NCI-H2107 (cell line): Measurements from ENCODE around the gene SYNRG.
"Not testable (repeated sequence)": the region's sequence is repeated elsewhere in the genome, so short reads cannot be mapped to it uniquely, and the experiment has no call there.

Source experiments
- DNase-seq: peaks from one replicate; lab custom pipeline; 2025; lab: John Stamatoyannopoulos, UW

SYNRG gene

GRCh38 chr17:37543637-37544052 lies 65.6 kb downstream of the SYNRG start:
- no peak for DNase-seq

DNA sequence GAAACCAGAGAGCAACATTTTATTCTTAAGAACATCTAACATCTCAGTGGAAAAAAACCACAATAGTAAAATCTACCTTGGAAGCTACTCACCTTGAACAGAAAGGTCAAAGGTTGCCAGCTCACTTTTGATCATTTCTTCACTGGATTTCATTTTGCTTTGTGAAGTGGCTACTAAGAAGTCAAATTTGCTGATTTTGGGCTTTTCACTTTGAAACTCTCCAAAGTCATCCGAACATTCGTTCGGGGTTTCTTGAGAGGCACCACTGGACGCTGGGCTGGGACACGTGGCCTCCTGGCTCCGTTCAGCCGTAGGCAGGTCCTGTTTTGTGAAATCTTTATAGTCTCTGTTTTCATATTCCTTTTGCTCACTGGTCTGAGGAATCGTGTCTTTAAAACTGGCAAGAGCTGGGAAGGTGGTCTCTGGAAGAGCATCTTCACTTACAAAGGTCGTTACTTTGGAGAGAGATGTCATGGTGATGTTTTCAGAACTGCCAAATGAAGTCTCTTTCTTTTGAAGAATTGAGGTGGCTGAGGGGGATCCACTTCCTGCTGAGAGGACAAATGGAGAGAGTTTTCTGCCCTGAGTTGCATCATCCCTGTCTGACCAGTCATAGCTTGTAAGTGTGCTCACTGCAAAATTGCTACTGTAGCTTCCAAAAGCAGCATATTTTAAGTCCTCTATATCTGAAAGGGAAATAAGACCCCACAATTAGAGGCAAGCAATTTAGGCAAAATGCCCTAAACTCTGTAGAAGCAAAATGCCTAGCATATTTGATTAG lies 67.1 kb downstream of the SYNRG start:
- no peak for DNase-seq

GRCh38 chr17:37538981-37539659 lies 70.1 kb downstream of the SYNRG start:
- DNase-seq = no peak

DNA sequence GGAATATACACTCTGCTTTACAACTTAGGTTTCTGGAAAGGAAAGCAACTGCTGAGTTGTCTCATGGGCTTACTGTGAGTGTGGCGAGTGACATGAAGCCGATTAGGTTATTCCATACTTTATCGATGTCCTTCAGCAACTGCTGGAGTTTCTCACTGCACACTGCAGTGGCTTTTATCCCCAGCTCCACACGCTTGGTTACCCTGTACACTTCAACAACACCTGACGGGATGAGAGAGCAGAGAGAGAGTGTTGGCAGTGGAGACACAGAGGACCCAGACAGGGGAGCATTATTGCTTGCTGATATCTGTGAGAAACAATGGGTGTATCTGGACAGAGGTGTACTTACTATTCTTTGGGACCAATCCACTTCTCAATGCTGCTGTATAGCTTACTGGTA lies 73.3 kb downstream of the SYNRG start:
- no peak for DNase-seq

- DNase-seq = no peak
These were observed 76.5 kb downstream of the SYNRG start for GRCh38 chr17:37532756-37533155.

DNA sequence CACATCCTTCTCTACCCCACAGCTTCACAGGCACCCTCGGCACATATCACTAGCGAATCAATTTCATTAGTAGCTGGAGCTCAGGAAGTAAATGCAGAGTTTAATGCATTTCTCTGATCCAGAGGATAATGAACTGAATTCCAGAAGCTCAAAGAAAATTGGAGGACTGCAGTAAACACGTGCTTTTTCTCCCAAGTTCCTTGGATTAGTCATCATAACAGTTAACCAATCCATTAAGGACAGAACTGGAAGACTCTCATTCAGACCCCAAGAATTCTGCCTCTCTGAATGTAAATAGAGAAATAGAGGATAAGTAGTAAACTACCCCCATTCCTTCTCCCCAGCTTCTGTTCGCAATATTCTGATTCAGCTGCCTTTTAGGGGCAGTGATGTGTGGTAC lies 78.8 kb downstream of the SYNRG start:
- DNase-seq = no peak

DNA sequence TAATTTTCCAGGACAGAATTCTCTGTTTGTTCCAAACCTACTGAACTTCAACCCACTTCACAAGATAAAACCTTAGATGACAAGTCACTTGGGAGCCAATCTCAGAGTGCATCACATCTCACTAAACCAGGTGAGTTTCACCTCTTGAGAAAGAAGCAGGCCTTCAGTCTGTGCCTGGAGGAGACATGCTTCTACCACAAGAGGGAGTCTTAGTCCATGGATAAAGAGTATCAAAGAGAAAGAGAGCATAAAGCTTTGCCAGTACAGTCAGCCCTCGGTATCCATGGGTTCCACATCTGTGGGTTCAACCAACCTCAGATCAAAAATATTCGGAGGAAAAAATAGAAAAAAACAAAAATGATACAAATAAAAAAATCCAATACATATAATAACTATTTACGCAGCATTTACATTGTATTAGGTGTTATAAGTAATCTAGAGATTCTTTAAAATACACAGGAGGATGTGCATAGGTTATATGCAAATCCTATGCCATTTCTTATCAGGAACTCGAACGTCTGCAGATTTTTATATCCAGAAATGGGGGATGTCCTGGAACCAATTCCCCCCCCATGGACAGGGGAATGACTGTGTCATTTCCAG lies 81.9 kb downstream of the SYNRG start:
- DNase-seq = no peak

DNA sequence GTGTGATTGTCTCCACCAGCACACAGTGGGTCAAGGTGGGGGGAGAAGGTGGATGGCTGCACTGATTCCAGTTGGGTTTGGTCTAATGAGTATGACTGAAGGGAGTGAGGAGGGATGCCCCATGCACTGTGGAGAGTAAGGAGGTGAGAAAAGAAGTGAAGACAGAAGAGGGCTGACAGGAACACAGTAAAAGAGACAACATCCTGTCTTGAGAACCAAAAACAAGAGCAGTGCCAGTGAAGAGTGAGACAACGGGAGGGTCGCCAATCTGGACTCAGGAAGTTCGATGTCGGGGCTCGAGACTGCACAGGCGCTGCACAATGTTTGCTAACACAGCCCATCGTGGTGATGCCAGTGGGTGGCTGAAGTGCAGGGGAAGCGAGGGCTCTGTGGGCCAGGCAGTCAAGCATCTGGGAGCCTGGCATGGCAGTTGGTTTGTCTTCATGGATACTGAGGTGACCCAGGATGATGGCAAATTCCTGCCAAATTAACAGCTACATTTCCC lies 85.5 kb downstream of the SYNRG start:
- no peak for DNase-seq

DNA sequence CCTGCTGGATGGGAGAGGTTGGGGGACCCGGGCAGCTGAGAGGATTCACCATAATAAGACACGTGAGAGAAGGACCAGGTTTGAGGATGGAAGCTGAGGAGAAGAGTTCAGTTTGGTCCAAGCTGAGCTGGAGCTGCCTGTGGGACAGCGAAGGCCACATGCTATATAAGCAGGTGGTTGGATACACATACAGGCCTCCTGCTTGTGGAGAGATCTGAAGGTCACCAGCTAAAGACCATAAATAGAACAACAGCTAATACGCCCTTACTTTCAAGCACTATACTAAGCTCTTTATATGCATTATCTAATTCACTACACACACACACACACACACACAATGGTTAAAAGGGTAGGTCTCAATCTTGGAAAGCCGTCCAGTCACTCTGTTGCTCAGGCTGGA lies 87.4 kb downstream of the SYNRG start:
- DNase-seq = no peak

DNA sequence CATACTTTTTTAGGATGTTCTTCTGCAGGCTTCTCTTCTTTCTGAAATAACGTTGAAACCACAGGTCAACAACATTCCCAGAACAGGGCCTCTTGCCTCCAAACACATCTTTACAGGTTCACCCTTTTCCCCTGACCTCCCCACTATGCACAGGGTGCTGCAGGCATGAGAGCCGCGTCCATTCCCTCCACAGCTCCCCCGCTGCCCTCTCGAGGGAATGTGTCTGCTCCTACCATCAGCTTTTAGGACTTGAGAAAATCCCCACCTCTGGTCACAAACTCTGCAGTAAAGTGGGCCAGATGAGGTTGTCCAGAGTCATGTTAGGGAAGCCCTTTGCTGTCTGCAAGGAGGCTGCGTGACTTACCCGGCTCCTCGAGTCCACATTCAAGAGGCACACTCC lies 89.0 kb downstream of the SYNRG start:
- no peak for DNase-seq

DNA sequence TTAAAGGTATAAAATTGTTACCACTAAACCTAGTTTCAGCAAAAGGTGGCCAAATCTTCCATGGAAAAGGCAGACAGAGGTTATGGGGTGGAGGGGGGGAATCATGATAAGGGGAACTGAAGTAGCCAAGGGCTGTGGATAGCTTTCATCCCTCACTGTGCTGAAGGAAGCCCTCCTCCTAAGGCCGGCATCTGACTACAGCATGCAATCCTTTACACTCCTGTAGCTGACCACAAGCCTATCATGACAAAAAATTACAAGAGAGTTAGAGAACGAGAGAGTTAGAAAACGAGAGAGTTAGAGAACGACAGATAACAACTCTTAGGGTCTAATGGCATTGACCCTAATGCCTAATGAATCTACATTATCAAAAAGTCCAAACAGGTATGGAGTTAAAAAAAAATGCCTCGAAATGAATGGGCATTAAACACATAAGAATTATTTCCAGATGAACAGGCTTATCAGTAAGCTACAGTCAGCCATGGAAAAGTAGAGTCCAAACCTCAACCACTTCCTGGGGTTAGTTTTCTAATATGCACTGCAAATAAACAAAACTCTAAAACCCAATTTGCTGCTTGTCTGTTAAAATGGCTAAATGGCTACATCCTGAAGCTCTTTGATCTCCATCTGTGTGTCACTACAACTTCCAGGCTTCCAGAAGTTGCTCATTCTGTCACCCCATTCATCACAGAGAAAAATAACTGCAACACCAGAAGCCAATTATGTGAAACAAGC lies 89.8 kb downstream of the SYNRG start:
- DNase-seq = no peak

DNA sequence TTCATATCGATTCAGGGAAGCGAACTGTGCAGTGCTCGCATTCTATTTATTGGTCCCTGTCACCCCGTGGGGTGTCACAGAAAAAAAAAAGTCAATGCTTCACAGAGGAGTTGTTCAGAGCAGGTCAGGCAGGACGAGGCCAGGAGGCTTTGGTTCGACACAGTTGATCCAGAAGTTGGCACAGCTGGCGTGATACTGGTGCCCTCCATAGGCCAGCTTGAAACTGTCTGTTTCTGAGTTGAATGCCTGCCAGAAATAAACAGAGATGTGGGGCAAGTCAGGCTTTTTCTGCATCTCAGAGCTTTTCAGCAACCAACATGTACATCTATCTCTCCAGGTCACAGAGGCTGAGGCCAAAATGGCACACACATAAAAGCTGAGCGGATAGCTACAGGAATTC lies 90.4 kb downstream of the SYNRG start:
- no peak for DNase-seq

- DNase-seq = no peak
These were observed 91.3 kb downstream of the SYNRG start for GRCh38 chr17:37517881-37518280.

DNA sequence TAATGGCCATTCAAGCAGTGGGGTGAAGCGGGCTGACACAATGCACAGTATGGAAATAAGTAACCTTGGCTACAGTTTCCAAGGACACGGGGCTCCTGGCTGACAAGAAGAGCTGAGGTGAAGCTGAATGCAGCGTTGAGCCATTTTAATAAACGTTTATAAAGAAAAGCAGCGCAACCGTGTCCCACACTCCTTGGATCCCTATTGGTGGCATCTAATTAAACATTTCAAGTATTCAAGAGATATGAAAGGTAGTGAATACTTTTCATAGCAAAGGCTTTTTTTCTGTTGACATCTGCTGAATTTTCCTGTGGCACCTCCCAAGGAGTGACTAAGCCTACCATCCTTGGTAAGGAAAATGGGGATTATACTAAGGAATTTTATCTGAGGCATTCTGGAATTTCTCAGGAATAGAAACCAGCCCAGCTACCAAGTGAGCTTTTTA lies 93.1 kb downstream of the SYNRG start:
- DNase-seq = no peak

GRCh38 chr17:37513711-37514110 lies 95.5 kb downstream of the SYNRG start:
- DNase-seq = no peak

DNA sequence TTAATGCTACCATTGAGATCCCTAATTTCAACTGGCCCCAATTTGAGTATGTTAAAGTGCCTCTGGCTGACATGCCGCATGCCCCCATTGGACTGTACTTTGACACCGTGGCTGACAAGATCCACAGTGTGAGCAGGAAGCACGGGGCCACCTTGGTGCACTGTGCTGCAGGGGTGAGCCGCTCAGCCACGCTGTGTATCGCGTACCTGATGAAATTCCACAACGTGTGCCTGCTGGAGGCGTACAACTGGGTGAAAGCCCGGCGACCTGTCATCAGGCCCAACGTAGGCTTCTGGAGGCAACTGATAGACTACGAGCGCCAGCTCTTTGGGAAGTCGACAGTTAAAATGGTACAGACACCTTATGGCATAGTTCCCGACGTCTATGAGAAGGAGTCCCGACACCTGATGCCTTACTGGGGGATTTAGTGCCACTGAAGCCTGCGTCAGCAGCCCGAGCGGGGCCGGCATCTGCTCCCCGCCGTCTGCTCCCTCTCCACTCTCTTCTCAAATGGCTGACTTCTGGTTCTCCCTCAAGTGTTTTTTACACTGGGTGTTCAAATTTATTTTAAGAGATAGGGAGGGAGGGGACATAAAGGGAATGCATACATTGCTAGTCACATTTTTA lies 96.7 kb downstream of the SYNRG start:
- DNase-seq = no peak

GRCh38 chr17:37511642-37512041 lies 97.6 kb downstream of the SYNRG start:
- not testable (repeated sequence) for DNase-seq

DNA sequence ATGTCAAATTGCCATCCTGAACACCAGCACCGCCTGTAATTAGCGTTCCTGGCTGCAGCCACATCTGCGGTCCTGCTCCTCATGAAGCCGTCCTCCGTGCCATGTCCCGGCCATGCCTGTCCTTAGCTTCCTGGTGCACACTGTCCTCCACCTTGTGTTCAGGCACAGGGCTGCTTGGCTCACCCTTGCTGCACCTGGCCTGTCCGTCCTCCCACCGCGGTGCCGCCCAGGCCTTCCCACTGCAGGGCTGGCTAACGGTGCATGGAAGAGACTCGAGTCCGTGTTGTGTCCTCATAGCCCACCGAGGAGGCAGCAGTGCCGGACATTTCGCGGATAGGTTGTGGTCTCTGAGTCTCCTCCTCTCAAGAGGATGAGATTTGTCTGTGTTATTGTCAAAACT lies 99.2 kb downstream of the SYNRG start:
- no peak for DNase-seq

DNA sequence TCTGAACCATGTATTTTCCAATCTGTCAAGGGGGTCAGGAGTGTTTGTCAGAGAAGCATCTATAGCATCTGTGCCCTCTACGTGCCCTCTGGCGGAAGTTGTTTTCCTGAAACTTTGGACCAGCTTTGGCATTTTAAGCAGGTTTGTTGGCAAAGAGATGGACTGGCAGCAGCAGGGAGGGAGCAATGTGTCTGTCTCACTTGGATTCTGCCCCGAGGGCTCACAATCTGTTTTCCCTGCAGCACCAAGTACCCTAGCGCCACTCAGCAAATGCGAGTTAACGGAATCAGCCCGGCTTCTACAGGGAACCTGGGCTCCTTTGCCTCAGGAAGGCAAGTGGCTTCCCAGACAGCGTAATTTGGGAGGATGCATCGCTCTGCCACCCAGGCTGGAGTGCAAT lies 102.1 kb downstream of the SYNRG start:
- no peak for DNase-seq

- DNase-seq = no peak
These were observed 102.5 kb downstream of the SYNRG start for GRCh38 chr17:37506678-37507077.

DNA sequence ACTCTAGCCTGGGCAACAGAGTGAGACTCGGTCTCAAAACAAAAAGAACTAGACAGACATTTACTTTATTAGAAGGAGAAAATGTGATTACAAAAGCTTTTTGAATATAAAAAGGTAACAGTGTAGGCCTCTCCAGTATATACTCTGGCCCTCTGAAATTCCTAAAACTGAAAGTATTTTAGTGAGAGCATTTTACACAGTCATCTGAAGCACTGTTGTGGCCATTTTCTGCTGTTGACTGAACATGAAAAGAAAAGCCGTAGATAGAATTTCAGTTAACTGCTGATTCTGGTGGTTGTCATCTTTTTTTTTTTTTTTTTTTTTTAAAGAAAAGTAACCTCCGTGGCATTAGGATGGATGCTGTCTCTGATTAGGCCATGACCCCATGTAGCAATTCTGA lies 103.9 kb downstream of the SYNRG start:
- no peak for DNase-seq

GRCh38 chr17:37503148-37503547 lies 106.1 kb downstream of the SYNRG start:
- DNase-seq = no peak
